ENCODE measurements around the gene CCDC136.

Gene CCDC136

DNA sequence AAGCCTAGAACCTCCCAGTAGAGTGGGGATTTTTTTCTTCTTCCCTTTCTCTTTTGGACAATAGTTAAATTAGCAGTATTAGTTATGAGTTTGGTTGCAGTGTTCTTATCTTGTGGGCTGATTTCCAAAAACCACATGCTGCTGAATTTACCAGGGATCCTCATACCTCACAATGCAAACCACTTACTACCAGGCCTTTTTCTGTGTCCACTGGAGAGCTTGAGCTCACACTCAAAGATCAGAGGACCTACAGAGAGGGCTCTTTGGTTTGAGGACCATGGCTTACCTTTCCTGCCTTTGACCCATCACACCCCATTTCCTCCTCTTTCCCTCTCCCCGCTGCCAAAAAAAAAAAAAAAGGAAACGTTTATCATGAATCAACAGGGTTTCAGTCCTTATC lies 21.5 kb upstream of the CCDC136 start:
- Histone ChIP-seq H3K4me3 (replicated peaks; ENCODE audit: insufficient read depth, low read length) (no peak overlapping the region), H3K27ac (replicated peaks) (no peak overlapping the region), H3K27me3 (ENCODE audit: insufficient read depth, poor library complexity, severe bottlenecking) (no peaks in the 10 kb centered on the region)
- no peak for DNase-seq (ENCODE audit: low read depth in 1 of 2, low spot score in 1 of 2)
- TF ChIP-seq CTCF (IDR thresholded peaks at IDR 0.05; ENCODE audit: insufficient read depth, low read length) (no peak), POLR2AphosphoS5 (IDR thresholded peaks at IDR 0.05; ENCODE audit: low read depth) (no peak), GABPA (IDR thresholded peaks at IDR 0.05; ENCODE audit: low read depth) (no peak), SPI1 (IDR thresholded peaks at IDR 0.05; ENCODE audit: borderline replicate concordance, low read depth) (no peak)
- TF ChIP-seq, protein P1, sequence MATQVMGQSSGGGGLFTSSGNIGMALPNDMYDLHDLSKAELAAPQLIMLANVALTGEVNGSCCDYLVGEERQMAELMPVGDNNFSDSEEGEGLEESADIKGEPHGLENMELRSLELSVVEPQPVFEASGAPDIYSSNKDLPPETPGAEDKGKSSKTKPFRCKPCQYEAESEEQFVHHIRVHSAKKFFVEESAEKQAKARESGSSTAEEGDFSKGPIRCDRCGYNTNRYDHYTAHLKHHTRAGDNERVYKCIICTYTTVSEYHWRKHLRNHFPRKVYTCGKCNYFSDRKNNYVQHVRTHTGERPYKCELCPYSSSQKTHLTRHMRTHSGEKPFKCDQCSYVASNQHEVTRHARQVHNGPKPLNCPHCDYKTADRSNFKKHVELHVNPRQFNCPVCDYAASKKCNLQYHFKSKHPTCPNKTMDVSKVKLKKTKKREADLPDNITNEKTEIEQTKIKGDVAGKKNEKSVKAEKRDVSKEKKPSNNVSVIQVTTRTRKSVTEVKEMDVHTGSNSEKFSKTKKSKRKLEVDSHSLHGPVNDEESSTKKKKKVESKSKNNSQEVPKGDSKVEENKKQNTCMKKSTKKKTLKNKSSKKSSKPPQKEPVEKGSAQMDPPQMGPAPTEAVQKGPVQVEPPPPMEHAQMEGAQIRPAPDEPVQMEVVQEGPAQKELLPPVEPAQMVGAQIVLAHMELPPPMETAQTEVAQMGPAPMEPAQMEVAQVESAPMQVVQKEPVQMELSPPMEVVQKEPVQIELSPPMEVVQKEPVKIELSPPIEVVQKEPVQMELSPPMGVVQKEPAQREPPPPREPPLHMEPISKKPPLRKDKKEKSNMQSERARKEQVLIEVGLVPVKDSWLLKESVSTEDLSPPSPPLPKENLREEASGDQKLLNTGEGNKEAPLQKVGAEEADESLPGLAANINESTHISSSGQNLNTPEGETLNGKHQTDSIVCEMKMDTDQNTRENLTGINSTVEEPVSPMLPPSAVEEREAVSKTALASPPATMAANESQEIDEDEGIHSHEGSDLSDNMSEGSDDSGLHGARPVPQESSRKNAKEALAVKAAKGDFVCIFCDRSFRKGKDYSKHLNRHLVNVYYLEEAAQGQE (IDR thresholded peaks at IDR 0.05; ENCODE audit: insufficient replicate concordance, low read depth) = no peak

GRCh38 chr7:128773604-128774003 lies 18.2 kb upstream of the CCDC136 start:
- no peak overlapping the region for H3K4me3 ChIP-seq (replicated peaks; ENCODE audit: insufficient read depth, low read length)
- TF ChIP-seq CTCF (IDR thresholded peaks at IDR 0.05; ENCODE audit: insufficient read depth, low read length) (no peak), GABPA (IDR thresholded peaks at IDR 0.05; ENCODE audit: low read depth) (no peak), SPI1 (IDR thresholded peaks at IDR 0.05; ENCODE audit: borderline replicate concordance, low read depth) (no peak), POLR2AphosphoS5 (IDR thresholded peaks at IDR 0.05; ENCODE audit: low read depth) (no peak; the same call in none of the 2 replicates)
- TF ChIP-seq, protein P1 (IDR thresholded peaks at IDR 0.05; ENCODE audit: insufficient replicate concordance, low read depth) = no peak
- no peak for DNase-seq (ENCODE audit: low read depth in 1 of 2, low spot score in 1 of 2)
- no peaks in the 10 kb centered on the region for H3K27me3 ChIP-seq (ENCODE audit: insufficient read depth, poor library complexity, severe bottlenecking)
- H3K27ac ChIP-seq (replicated peaks) = no peak overlapping the region

GRCh38 chr7:128774029-128774689 lies 17.6 kb upstream of the CCDC136 start:
- Histone ChIP-seq H3K27me3 (ENCODE audit: insufficient read depth, poor library complexity, severe bottlenecking) (no peaks in the 10 kb centered on the region), H3K4me3 (replicated peaks; ENCODE audit: insufficient read depth, low read length) (no peak overlapping the region), H3K27ac (replicated peaks) (no peak overlapping the region)
- TF ChIP-seq CTCF (IDR thresholded peaks at IDR 0.05; ENCODE audit: insufficient read depth, low read length) (no peak), SPI1 (IDR thresholded peaks at IDR 0.05; ENCODE audit: borderline replicate concordance, low read depth) (no peak), GABPA (IDR thresholded peaks at IDR 0.05; ENCODE audit: low read depth) (no peak), POLR2AphosphoS5 (IDR thresholded peaks at IDR 0.05; ENCODE audit: low read depth) (no peak; the same call in 1 of the 2 replicates)
- TF ChIP-seq, protein P1 (IDR thresholded peaks at IDR 0.05; ENCODE audit: insufficient replicate concordance, low read depth) = no peak
- no peak for DNase-seq (ENCODE audit: low read depth in 1 of 2, low spot score in 1 of 2)

All from HL-60 (cell line).